OCI-LY7 (cell line): ENCODE measurements around the gene MYL5.

Source experiments
- CTCF ChIP-seq: fragments of 200-600 bp; sonication (generic); conservative IDR thresholded peaks from 2 replicates; pipeline ENCODE4 v1.5.1; 2014; ENCODE audit warnings: mild to moderate bottlenecking, antibody characterized with exemption, low read length, moderate library complexity, mixed read lengths
- EZH2phosphoT487 ChIP-seq: fragments of 200-600 bp; sonication (generic); IDR thresholded peaks from 2 replicates; pipeline ENCODE4 v1.6.1; 2018; ENCODE audit warnings: low read depth, borderline replicate concordance, mild to moderate bottlenecking, mixed run types, antibody characterized with exemption, low read length, moderate library complexity, mixed read lengths

DNA sequence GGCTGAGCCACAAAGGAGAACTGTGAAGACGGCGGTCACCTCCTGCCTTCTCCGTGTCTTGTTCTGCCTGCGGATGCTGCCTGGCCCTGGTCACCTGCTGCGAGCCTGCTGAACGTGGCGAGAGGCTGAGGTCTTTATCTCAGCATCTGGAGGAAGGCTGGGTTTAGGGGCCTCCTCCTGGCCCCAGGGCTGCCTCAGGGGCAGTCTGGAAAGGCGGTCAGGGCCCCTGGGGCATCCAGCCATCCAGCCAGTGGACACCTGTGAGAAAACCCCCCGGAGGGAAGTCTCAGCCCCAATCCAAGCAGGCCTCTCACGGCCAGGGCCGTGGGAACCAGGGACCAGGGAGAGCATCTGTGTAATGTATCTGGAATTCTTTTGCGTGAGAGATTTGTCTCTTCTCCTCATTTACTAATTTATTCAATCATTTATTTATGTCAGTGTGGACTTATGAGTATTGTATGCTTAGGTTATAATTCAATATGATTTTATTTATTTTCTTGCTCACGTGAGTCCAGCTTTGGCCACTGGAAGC lies 37.6 kb upstream of the MYL5 start:
- TF ChIP-seq CTCF: no peak
- no peak for TF ChIP-seq EZH2phosphoT487
